GM19043 (cell line): ENCODE measurements around the gene NSA2.
"Not testable (repeated sequence)": the region's sequence is repeated elsewhere in the genome, so short reads cannot be mapped to it uniquely, and the experiment has no call there.

Experiments
- ATAC-seq: cut with Tn5 transposase; IDR thresholded peaks from one replicate; pipeline ENCODE4 v1.9.1; 2021; ENCODE audit warnings: low read depth; ENCODE audit not compliant: unreplicated experiment

NSA2 gene

GRCh38 chr5:74766849-74767578 is at the start of gene NSA2, which contains the start of gene GFM2:
NSA2 (plus strand) TSS chr5:74767249; CDS start chr5:74767361, 112 bp downstream.
GFM2 (minus strand) TSS chr5:74767117; CDS start chr5:74763742, 3,375 bp downstream.
- peak; percentile 92 for ATAC-seq

GRCh38 chr5:74717596-74717995 is 49.5 kb upstream of the NSA2 start:
- no peak for ATAC-seq

- no peak for ATAC-seq
These were observed 44.8 kb upstream of the NSA2 start for GRCh38 chr5:74722271-74722670.

- no peak for ATAC-seq
These were observed 41.7 kb upstream of the NSA2 start for GRCh38 chr5:74725331-74725730.

- ATAC-seq: no peak
These were observed 30.3 kb upstream of the NSA2 start for GRCh38 chr5:74736759-74737158.

GRCh38 chr5:74738406-74738805 is 28.6 kb upstream of the NSA2 start:
- no peak for ATAC-seq

GRCh38 chr5:74748742-74749141 is 18.3 kb upstream of the NSA2 start:
- ATAC-seq: not testable (repeated sequence)

GRCh38 chr5:74761241-74761640 is 5.8 kb upstream of the NSA2 start:
- no peak for ATAC-seq

- ATAC-seq: no peak
These were observed 4.5 kb upstream of the NSA2 start for GRCh38 chr5:74762599-74762998.

- no peak for ATAC-seq
These were observed 3.5 kb upstream of the NSA2 start for GRCh38 chr5:74763504-74763903.

GRCh38 chr5:74765201-74765600 is 1.8 kb upstream of the NSA2 start:
- no peak for ATAC-seq

GRCh38 chr5:74765929-74766328 is 1.1 kb upstream of the NSA2 start:
- ATAC-seq: no peak

- ATAC-seq: peak; percentile 42
These were observed 616 bp upstream of the NSA2 start for GRCh38 chr5:74766418-74766848.

GRCh38 chr5:74767579-74767913 is 497 bp downstream of the NSA2 start:
- ATAC-seq: peak; percentile 8

GRCh38 chr5:74772359-74772758 is 5.3 kb downstream of the NSA2 start:
- no peak for ATAC-seq

GRCh38 chr5:74778609-74779008 is 11.6 kb downstream of the NSA2 start:
- ATAC-seq: no peak

GRCh38 chr5:74786851-74787250 is 19.8 kb downstream of the NSA2 start:
- no peak for ATAC-seq

GRCh38 chr5:74787424-74787823 is 20.4 kb downstream of the NSA2 start:
- no peak for ATAC-seq

GRCh38 chr5:74791669-74792068 is 24.6 kb downstream of the NSA2 start:
- not testable (repeated sequence) for ATAC-seq

GRCh38 chr5:74798977-74799911 is 32.2 kb downstream of the NSA2 start:
- no peak for ATAC-seq

GRCh38 chr5:74801197-74801596 is 34.1 kb downstream of the NSA2 start:
- no peak for ATAC-seq

- ATAC-seq: no peak
These were observed 34.9 kb downstream of the NSA2 start for GRCh38 chr5:74801941-74802340.
